T-helper 2 cell treated with Interferon-gamma antibody and Interleukin-4, amounts not matched to agents 100 ng/mL and 5 ng/mL, for 36 hours (primary cell): Measurements from ENCODE around the gene UBASH3B. TPM values are rescaled to one million over a fixed set of nuclear protein-coding genes. Genes with fewer than 3 reads are reported as not detected.

Experiments
- intact Hi-C: fragments of 100-400 bp; cut with micrococcal nuclease; formaldehyde crosslinking; loops from one replicate; pipeline ENCODE4 v1.15.1; 2023
- total RNA-seq: library from RNA; stranded (reverse); gene quantifications from 2 replicates; pipeline ENCODE4 v1.2.3, GENCODE V29; 2022

Gene UBASH3B
- total RNA-seq, 1 donor from 2014 or later: 22.9 TPM

- intact Hi-C loops: no loop called here
Observed at GRCh38 chr11:122837528-122838346, 182.2 kb downstream of the UBASH3B start.

- intact Hi-C loops: loop anchor here (1.0 kb wide), 1 partner anchor 9 kb away; no protein-coding TSS in a partner anchor
Observed at GRCh38 chr11:122843281-122844141, 188.0 kb downstream of the UBASH3B start.

- intact Hi-C loops: no loop called here
Observed at GRCh38 chr11:122847466-122847865, 191.9 kb downstream of the UBASH3B start.

- intact Hi-C loops: no loop called here
Observed at GRCh38 chr11:122848186-122848585, 192.7 kb downstream of the UBASH3B start.

- intact Hi-C loops: no loop called here
Observed at GRCh38 chr11:122850076-122850631, 194.6 kb downstream of the UBASH3B start.

GRCh38 chr11:122851366-122851966 lies 195.9 kb downstream of the UBASH3B start:
- intact Hi-C loops: no loop called here

- intact Hi-C loops: loop anchor here (1.0 kb wide), 1 partner anchor 9 kb away; no protein-coding TSS in a partner anchor
Observed at GRCh38 chr11:122852074-122852795, 196.7 kb downstream of the UBASH3B start.

- intact Hi-C loops: loop anchor here (1.0 kb wide), 2 partner anchors 9 to 38 kb away; no protein-coding TSS in a partner anchor
Observed at GRCh38 chr11:122852796-122853160, 197.3 kb downstream of the UBASH3B start.

- intact Hi-C loops: loop anchor here (1.0 kb wide), 1 partner anchor 39 kb away; no protein-coding TSS in a partner anchor
Observed at GRCh38 chr11:122853261-122853660, 197.7 kb downstream of the UBASH3B start.

GRCh38 chr11:122853971-122854446 lies 198.5 kb downstream of the UBASH3B start:
- intact Hi-C loops: loop anchor here (1.0 kb wide), 5 partner anchors 40 to 274 kb away; no protein-coding TSS in a partner anchor

- intact Hi-C loops: no loop called here
Observed at GRCh38 chr11:122861631-122862030, 206.1 kb downstream of the UBASH3B start.

- intact Hi-C loops: no loop called here
Observed at GRCh38 chr11:122862091-122862490, 206.6 kb downstream of the UBASH3B start.

GRCh38 chr11:122863154-122863553 lies 207.6 kb downstream of the UBASH3B start:
- intact Hi-C loops: loop anchor here (1.0 kb wide), 1 partner anchor 160 kb away; no protein-coding TSS in a partner anchor

GRCh38 chr11:122863704-122864326 lies 208.3 kb downstream of the UBASH3B start:
- intact Hi-C loops: loop anchor here (1.0 kb wide), 1 partner anchor 159 kb away; no protein-coding TSS in a partner anchor

Other genes with a start within 250 kb of the UBASH3B start
- 0.95 and 1.5 TPM in 2 replicates for gene CRTAM, start 182.8 kb downstream of the UBASH3B start, total RNA-seq
- gene JHY, start 227.0 kb downstream of the UBASH3B start, total RNA-seq: 2.4 and 2.5 TPM in 2 replicates